Measurements from ENCODE around the gene CBX4.

DNA sequence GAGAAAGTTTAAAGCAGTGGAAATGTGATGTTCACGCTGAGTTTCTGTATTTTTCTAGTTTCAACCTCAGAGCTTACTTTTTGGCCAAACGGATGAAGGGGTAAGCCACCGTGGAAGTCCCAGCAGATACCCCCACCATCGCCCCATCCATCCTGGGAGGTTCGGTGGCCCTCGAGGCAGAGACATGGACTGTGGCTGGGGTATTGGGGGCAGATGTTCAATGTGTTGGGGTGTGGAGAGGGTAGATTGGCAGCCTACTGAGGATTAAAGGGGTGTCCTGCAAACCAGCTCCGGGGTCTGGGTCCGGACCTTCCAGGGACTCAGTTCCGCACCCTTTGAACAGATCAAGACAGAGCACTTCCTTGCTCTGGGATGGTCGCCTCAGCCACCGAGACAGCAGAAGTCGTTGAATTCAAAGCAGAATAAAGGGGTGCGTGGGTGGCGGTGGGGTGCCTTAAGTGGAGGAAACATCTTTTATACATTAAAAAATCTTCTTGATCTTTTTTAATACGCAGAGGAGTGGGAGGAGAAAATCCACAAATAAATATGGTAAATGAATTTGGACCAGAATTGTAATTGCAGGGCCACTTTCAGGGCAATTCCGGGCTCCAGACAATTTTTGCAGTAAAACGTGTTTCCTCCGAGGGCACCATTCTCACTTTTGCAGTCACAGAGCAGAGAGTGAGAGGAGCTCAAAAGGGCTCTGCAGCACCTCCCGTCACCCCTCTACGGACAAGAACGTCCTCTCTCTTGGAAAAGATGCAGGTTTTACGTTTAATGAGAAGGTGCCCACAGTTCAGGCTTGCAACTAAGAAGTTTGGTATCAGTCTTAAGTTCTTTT, 34.2 kb downstream of the CBX4 start:
- TF ChIP-seq POLR2AphosphoS5 (IDR thresholded peaks at IDR 0.05; ENCODE audit: low read depth, low read length) (no peak), TAF1 (IDR thresholded peaks at IDR 0.05; ENCODE audit: borderline replicate concordance, insufficient read depth, low read length) (no peak)
- TF ChIP-seq, protein P1, sequence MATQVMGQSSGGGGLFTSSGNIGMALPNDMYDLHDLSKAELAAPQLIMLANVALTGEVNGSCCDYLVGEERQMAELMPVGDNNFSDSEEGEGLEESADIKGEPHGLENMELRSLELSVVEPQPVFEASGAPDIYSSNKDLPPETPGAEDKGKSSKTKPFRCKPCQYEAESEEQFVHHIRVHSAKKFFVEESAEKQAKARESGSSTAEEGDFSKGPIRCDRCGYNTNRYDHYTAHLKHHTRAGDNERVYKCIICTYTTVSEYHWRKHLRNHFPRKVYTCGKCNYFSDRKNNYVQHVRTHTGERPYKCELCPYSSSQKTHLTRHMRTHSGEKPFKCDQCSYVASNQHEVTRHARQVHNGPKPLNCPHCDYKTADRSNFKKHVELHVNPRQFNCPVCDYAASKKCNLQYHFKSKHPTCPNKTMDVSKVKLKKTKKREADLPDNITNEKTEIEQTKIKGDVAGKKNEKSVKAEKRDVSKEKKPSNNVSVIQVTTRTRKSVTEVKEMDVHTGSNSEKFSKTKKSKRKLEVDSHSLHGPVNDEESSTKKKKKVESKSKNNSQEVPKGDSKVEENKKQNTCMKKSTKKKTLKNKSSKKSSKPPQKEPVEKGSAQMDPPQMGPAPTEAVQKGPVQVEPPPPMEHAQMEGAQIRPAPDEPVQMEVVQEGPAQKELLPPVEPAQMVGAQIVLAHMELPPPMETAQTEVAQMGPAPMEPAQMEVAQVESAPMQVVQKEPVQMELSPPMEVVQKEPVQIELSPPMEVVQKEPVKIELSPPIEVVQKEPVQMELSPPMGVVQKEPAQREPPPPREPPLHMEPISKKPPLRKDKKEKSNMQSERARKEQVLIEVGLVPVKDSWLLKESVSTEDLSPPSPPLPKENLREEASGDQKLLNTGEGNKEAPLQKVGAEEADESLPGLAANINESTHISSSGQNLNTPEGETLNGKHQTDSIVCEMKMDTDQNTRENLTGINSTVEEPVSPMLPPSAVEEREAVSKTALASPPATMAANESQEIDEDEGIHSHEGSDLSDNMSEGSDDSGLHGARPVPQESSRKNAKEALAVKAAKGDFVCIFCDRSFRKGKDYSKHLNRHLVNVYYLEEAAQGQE (IDR thresholded peaks at IDR 0.05; ENCODE audit: insufficient read depth in 1 of 2, low read depth in 2 of 2, low read length in 2 of 2): 0 out of 4 replicates have a peak, but pooled peaks of 1 of the 2 experiments have one; percentile 31
